Activated CD4-positive, alpha-beta T cell treated with anti-CD3 and anti-CD28 coated beads, Interleukin-2, amount 50 U/mL, for 1 hour (primary cell): ENCODE data around the gene HES2.
"Not testable (repeated sequence)": the region's sequence is repeated elsewhere in the genome, so short reads cannot be mapped to it uniquely, and the experiment has no call there.

ENCODE experiments used
- DNase-seq: peaks from one replicate; pipeline ENCODE4 v3.0.0-alpha.2; 2020

Gene HES2

GRCh38 chr1:6419804-6420453 is at the start of gene HES2:
HES2 (minus strand) TSS chr1:6419919; CDS start chr1:6419820, 99 bp downstream.
- DNase-seq: no peak

- no peak for DNase-seq
These were observed 49.2 kb upstream of the HES2 start for GRCh38 chr1:6468729-6469461.

- no peak for DNase-seq
These were observed 48.3 kb upstream of the HES2 start for GRCh38 chr1:6467744-6468688.

DNA sequence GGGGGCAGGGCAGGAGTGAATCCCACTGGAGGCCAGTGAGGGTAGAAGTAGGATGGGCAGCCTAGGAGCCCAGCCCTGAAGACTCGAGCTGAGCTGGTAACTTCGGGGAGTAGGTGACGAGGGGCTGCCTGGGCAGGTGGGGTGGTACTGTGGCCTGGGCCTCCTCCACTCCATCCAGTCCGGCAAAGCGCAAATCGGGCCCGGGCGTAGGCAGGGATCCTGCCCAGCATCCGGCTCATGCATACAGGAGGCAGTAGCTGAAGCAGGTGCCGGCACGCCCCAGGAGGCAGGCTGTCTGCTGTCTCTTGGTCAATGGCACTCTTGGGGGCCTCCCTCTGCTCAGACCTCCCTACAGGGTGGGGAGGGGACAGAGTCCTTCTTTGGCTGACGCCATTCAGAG is 47.5 kb upstream of the HES2 start:
- no peak for DNase-seq

DNA sequence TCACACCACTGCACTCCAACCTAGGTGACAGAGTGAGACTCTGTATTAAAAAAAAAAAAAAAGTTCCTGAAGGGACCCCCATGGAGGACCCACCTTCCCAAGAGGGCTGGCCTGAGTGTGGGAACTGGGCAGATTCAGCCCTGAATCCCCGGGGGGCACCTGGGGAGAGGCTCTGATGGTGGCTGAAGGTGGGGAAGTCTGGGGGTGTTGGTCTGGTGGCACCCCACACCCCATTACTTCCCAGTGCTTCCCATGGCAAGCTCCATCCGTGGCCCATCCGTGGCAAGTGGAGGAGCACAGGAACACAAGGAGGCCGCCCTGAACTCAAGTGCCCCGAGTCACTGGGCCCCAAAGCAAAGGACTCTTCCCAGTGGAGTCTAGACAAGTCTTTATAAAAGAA is 47.0 kb upstream of the HES2 start:
- DNase-seq: no peak

DNA sequence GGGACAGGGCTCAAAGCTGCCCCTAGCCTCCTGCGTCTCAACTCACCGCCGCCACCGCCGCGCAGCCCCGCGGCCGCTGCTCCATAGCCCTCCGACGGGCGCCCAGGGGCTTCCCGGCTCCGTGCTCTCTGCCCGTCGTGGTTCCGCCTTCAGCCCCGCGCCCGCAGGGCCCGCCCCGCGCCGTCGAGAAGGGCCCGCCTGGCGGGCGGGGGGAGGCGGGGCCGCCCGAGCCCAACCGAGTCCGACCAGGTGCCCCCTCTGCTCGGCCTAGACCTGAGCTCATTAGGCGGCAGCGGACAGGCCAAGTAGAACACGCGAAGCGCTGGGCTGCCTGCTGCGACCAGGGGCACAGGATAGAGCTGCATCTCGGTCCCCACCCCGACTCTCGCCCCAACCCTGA is 46.3 kb upstream of the HES2 start, which contains the start of gene TNFRSF25:
TNFRSF25 (minus strand) TSS at position 151 of the 400 bp plus-strand sequence; CDS start at position 85, 66 bp downstream.
- DNase-seq: peak; percentile 64

DNA sequence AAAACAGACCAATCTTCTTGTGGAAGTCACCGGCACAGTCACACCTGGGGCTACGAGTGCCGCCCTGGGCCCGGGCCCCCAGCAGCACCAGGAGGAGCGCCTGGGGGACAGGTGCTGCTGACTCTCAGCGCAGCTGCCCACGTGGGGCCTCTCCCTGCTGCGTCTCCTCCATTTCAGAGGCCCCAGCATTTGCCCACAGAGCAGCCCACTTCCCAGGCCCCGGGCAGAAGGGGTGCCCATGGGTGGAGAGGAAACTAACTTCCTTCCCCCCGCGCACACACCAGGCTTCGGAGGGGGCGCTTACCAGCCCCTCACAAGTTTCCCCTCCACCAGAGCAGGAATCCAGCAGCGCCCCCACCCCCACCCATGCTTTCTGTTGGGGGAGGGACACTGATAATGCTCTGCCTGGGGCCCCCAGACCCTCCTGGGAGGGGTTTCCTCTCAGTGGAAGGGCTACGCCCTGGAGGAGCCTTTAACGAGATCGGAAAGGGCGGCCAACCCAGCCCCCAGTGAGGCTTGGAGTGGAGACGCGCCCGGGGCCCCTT is 45.8 kb upstream of the HES2 start:
- DNase-seq: peak; percentile 54

DNA sequence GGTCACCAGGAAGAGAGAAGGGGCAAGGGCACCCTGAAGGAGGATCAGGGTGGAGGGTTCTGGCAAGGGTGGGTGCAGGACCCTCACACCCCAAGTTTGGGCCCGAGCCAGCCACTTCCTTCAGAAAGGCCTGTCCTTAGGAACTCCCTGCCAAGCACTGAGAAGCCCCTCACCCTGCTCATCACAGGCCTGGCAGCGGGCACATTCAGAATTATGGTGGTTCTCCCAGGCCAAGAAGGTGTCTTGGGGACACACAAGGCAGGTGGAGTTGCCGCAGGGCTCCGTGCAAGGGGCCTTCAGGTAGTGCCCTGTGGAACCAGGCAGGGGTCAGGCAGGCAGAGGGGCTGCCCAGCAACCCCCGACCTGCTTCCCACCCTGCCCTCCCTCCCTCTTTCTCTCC is 45.2 kb upstream of the HES2 start:
- DNase-seq: no peak

DNA sequence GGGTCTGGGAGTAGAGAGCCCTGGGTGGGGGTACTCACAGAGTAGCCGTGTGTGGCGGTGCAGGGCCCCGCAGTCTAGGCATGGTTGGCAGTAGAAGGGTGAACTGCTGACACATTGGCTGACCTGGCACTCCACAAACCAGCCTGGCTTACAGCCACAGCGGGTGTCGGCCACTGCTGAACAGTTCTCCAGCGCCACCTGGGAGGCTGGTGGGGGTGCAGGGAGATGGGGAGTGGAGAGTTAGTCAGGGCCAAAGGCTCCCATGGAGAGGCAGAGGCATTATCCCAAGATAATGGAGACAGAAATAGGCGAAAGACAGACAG is 44.8 kb upstream of the HES2 start:
- peak; percentile 55 for DNase-seq

GRCh38 chr1:6463120-6463412 is 43.3 kb upstream of the HES2 start:
- no peak for DNase-seq

DNA sequence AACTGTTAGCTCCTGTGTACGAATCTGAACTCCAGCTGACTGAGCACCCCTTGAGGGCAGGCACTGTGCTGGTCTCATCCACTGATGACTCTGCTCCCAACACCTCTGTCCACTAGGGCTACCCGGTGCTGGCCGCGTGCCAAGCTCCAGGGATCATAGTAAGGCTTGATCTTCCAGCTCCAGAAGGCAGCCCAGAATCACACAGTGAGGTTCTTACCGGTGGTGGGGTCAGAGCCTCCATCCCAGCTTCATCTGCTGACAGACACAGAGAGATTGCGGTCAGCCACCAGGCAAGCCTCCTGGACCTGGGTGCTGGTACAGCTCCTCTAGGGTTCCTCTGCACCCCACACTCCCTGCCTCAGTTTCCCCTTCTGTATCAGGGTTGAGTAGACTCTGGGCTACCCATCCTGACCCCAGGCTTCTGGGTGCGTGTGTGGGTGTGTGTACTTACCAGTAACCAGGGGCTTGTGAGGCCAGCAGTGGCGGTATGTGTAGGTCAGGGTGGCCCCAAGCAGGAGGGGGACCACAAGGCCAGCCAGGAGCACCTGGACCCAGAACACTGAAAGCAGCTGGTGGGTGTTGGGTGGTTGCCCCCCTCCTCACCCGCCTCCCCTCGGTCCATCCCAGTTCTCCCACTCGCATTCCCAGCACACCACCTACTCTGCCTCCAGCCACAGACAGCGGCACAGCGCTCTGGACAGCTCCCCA is 42.8 kb upstream of the HES2 start:
- DNase-seq: no peak

DNA sequence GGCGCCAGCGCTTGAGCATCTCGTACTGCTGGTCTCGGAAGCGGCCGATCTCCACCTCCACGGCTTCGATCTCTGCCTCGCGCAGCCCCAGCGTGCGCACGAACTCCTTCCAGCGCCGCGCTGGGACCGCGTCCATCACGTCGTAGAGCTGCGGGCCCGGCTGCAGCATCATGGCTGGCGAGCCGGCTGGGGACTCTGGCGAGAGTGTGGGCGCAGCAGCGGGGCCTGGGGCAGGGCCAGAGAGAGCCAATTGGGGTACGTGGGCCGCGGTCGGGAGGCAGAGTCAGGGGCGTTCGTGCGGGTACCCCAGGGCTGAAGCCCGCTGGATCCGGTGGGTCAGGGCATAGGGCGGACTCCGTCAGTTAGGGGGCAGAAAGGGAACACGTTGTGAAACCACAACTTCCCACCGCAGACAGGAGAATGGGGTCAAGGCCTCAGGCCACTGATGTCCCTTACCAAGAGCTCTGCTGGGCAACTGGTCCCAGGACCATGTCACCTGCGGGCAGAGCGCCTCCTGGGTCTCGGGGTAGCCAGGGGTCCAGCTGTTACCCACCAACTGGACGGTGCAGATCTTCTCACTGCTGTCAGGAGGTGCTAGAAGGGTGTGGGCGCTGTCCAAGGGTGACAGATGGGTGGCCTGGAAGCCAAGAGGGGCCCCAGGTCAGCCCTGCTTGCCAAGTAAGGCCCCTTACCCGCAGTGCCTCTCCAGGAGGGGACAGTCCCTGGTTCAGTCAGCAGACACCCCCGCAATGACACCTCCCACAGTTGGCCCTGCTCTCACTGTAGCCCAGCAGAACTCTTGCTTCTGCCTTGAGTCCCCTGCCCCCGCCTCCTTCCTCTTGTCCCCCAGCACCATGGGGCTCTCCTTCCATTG is 42.1 kb upstream of the HES2 start:
- no peak for DNase-seq

- no peak for DNase-seq
These were observed 41.4 kb upstream of the HES2 start for GRCh38 chr1:6461051-6461530.

- DNase-seq: peak; percentile 96
These were observed 40.8 kb upstream of the HES2 start for GRCh38 chr1:6460301-6461050.

DNA sequence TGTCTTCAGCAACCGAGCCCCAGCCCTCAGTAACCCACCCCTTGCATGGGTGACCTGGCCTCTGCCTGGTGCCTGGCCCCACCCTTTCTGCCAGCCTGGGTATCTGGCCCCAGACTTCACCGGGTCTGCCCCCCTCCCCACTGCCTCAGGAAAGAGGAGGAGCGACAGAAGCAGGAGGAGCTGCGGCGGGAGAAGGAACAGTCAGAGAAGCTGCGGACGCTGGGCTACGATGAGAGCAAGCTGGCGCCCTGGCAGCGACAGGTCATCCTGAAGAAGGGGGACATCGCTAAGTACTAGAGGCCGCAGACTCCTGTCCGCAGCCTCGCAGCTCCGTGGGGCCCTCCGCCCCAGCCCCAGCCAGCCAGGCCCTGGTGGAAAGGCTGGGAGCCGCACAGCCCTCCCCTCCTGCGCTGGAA is 40.1 kb upstream of the HES2 start:
- peak; percentile 73 for DNase-seq

DNA sequence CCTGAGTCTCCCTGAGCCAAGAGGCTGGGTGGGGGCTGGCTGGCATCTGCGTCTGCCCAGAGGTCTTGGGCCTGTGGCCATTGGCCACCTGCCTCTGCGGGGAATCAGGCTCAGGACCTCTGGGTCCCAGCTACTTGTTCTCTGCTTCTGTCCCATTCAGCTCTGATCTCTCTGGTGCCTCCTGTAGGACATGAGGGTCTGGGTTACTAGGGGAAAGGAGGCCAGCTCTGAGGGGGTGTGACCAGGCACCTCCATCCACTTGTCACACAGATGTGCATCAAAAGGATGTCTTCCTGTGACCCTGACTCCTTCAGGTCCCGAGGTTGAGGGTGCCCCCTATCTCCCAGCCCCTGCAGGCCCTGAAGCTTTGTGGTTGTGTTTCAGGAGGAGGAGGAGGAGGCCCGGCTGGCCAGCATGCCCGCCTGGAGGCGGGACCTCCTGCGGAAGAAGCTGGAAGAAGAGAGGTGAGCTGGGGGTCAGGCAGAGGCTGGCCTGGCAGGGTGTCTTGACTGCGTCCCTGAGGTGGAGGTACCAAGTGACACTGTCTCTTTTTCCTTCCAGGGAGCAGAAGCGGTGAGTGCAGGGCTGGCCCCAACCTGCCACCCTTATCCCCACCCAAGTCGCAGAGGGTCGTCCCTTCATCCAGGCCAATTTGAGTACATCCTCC is 37.2 kb upstream of the HES2 start:
- no peak for DNase-seq

GRCh38 chr1:6455752-6456520 is 36.2 kb upstream of the HES2 start:
- not testable (repeated sequence) for DNase-seq

GRCh38 chr1:6454856-6455751 is 35.4 kb upstream of the HES2 start:
- peak; percentile 49 for DNase-seq
